ENCODE results near the gene RAET1E. TPM values are rescaled to one million over a fixed set of nuclear protein-coding genes. Genes with fewer than 3 reads are reported as not detected.
A peak's percentile ranks its signal among the peaks of the same experiment; 100 is the strongest.

Gene RAET1E
- total and polyA plus RNA-seq, 9 of the 15 experiments (the other 6 are each of a cell fraction or from before 2014, with no cell fraction given) = not detected

GRCh38 chr6:149863698-149864577 lies 34.0 kb downstream of the RAET1E start, which contains the start of gene LRP11 (continued):
- TF ChIP-seq IRF1 (CRISPR knock-in tag; IDR thresholded peaks at IDR 0.05; ENCODE audit: borderline replicate concordance) (no peak), FOXM1 (IDR thresholded peaks at IDR 0.05; ENCODE audit: low read depth) (no peak), FOXM1 (CRISPR knock-in tag; IDR thresholded peaks at IDR 0.05; ENCODE audit: low read depth) (no peak), TSC22D4 (tag; IDR thresholded peaks at IDR 0.05) (no peak), SAFB2 (IDR thresholded peaks at IDR 0.05; ENCODE audit: borderline replicate concordance, low read depth, low read length, severe bottlenecking) (no peak)
- TF ChIP-seq, protein P1, sequence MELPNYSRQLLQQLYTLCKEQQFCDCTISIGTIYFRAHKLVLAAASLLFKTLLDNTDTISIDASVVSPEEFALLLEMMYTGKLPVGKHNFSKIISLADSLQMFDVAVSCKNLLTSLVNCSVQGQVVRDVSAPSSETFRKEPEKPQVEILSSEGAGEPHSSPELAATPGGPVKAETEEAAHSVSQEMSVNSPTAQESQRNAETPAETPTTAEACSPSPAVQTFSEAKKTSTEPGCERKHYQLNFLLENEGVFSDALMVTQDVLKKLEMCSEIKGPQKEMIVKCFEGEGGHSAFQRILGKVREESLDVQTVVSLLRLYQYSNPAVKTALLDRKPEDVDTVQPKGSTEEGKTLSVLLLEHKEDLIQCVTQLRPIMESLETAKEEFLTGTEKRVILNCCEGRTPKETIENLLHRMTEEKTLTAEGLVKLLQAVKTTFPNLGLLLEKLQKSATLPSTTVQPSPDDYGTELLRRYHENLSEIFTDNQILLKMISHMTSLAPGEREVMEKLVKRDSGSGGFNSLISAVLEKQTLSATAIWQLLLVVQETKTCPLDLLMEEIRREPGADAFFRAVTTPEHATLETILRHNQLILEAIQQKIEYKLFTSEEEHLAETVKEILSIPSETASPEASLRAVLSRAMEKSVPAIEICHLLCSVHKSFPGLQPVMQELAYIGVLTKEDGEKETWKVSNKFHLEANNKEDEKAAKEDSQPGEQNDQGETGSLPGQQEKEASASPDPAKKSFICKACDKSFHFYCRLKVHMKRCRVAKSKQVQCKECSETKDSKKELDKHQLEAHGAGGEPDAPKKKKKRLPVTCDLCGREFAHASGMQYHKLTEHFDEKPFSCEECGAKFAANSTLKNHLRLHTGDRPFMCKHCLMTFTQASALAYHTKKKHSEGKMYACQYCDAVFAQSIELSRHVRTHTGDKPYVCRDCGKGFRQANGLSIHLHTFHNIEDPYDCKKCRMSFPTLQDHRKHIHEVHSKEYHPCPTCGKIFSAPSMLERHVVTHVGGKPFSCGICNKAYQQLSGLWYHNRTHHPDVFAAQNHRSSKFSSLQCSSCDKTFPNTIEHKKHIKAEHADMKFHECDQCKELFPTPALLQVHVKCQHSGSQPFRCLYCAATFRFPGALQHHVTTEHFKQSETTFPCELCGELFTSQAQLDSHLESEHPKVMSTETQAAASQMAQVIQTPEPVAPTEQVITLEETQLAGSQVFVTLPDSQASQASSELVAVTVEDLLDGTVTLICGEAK (IDR thresholded peaks at IDR 0.05) = no peak
- TF ChIP-seq, protein P1 (CRISPR knock-in tag; IDR thresholded peaks at IDR 0.05) = no peak
- TF ChIP-seq, protein P2, sequence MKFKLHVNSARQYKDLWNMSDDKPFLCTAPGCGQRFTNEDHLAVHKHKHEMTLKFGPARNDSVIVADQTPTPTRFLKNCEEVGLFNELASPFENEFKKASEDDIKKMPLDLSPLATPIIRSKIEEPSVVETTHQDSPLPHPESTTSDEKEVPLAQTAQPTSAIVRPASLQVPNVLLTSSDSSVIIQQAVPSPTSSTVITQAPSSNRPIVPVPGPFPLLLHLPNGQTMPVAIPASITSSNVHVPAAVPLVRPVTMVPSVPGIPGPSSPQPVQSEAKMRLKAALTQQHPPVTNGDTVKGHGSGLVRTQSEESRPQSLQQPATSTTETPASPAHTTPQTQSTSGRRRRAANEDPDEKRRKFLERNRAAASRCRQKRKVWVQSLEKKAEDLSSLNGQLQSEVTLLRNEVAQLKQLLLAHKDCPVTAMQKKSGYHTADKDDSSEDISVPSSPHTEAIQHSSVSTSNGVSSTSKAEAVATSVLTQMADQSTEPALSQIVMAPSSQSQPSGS (CRISPR knock-in tag; IDR thresholded peaks at IDR 0.05) = no peak
- TF ChIP-seq, protein P3, sequence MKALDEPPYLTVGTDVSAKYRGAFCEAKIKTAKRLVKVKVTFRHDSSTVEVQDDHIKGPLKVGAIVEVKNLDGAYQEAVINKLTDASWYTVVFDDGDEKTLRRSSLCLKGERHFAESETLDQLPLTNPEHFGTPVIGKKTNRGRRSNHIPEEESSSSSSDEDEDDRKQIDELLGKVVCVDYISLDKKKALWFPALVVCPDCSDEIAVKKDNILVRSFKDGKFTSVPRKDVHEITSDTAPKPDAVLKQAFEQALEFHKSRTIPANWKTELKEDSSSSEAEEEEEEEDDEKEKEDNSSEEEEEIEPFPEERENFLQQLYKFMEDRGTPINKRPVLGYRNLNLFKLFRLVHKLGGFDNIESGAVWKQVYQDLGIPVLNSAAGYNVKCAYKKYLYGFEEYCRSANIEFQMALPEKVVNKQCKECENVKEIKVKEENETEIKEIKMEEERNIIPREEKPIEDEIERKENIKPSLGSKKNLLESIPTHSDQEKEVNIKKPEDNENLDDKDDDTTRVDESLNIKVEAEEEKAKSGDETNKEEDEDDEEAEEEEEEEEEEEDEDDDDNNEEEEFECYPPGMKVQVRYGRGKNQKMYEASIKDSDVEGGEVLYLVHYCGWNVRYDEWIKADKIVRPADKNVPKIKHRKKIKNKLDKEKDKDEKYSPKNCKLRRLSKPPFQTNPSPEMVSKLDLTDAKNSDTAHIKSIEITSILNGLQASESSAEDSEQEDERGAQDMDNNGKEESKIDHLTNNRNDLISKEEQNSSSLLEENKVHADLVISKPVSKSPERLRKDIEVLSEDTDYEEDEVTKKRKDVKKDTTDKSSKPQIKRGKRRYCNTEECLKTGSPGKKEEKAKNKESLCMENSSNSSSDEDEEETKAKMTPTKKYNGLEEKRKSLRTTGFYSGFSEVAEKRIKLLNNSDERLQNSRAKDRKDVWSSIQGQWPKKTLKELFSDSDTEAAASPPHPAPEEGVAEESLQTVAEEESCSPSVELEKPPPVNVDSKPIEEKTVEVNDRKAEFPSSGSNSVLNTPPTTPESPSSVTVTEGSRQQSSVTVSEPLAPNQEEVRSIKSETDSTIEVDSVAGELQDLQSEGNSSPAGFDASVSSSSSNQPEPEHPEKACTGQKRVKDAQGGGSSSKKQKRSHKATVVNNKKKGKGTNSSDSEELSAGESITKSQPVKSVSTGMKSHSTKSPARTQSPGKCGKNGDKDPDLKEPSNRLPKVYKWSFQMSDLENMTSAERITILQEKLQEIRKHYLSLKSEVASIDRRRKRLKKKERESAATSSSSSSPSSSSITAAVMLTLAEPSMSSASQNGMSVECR (CRISPR knock-in tag; IDR thresholded peaks at IDR 0.05) = peak; percentile 69; the same call in 1 of the 2 replicates

All from K562 (cell line).